GM21515 (cell line): ENCODE results near the gene SPRR3.

ENCODE experiments used
- ATAC-seq: cut with Tn5 transposase; IDR thresholded peaks from one replicate; pipeline ENCODE4 v1.9.1; 2021; ENCODE audit not compliant: unreplicated experiment

The SPRR3 gene

DNA sequence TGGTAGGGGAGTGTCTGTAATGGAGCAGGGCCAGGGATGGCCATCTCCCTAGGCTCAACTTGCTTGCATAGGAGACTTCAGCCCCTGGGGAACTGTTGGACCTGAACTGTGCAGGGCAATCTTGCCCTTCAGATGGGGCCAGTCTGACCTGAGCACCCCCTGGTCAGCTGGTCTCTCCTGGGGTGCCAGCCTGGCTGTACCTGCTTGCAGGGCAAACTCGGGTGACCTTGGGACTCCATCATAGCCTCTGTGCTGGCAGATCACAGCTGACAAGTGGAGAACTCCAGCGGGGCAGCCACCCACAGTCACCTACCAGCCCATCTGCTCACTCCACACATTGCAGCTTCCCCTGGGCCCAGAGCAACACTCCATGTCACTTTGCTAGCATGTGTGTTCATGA, 47.7 kb downstream of the SPRR3 start:
- no peak for ATAC-seq
